Caco-2 (cell line): ENCODE measurements around the gene TOMM7. TPM values are rescaled to one million over a fixed set of nuclear protein-coding genes. Genes with fewer than 3 reads are reported as not detected.

ENCODE experiments used
- BruUV-seq: library from RNA; stranded (reverse); fragments of 400-500 nt; replicated peaks from 2 replicates; lab custom pipeline; 2021; lab: Mats Ljungman, UMichigan
- CTCF ChIA-PET: fragments of 300-600 bp; sonication (Branson Sonifier 250); formaldehyde crosslinking; loops from one replicate; lab custom pipeline; 2022; ENCODE audit warnings: antibody characterized with exemption; lab: Charles Lee
- POLR2A ChIA-PET: fragments of 300-600 bp; sonication (Branson Sonifier 250); formaldehyde crosslinking; loops from one replicate; lab custom pipeline; 2022; ENCODE audit warnings: antibody characterized with exemption; lab: Charles Lee
- DNase-seq, 2 experiments: peaks; one replicate each; pipeline versions ENCODE4 v3.0.0 to v3.0.0-alpha.2; 2020 to 2022
- H3K27me3 ChIP-seq: replicated peaks from 2 replicates; pipeline ENCODE4 v1.6.0; 2011; ENCODE audit warnings: low read length; ENCODE audit not compliant: control insufficient read depth, insufficient read depth
- H3K36me3 ChIP-seq: 2 replicates; pipeline ENCODE4 v1.5.1; 2011; ENCODE audit warnings: low read length; ENCODE audit not compliant: control insufficient read depth, insufficient read depth
- H3K4me1 ChIP-seq: fragments of 250-450 bp; sonication (Bioruptor Pico); 2 replicates; pipeline ENCODE4 v1.5.1; 2020; ENCODE audit warnings: mild to moderate bottlenecking
- H3K4me3 ChIP-seq: 2 replicates; pipeline ENCODE4 v1.5.1; 2011; ENCODE audit warnings: low read depth, mild to moderate bottlenecking, control low read depth, low read length
- H3K9me3 ChIP-seq: fragments of 250-450 bp; sonication (Bioruptor Pico); 2 replicates; pipeline ENCODE4 v1.5.1; 2020; ENCODE audit warnings: mild to moderate bottlenecking, moderate library complexity
- H3K27ac Mint-ChIP-seq: one replicate; pipeline ENCODE4 v1.8.0; 2022; ENCODE audit warnings: mixed read lengths; ENCODE audit not compliant: unreplicated experiment
- H3K27me3 Mint-ChIP-seq: one replicate; pipeline ENCODE4 v1.8.0; 2022; ENCODE audit warnings: mixed read lengths; ENCODE audit not compliant: insufficient read depth, unreplicated experiment
- H3K36me3 Mint-ChIP-seq: one replicate; pipeline ENCODE4 v1.8.0; 2022; ENCODE audit warnings: mild to moderate bottlenecking, mixed read lengths; ENCODE audit not compliant: insufficient read depth, unreplicated experiment
- H3K4me1 Mint-ChIP-seq: one replicate; pipeline ENCODE4 v1.8.0; 2022; ENCODE audit warnings: low read depth, mixed read lengths; ENCODE audit not compliant: unreplicated experiment
- H3K4me3 Mint-ChIP-seq: one replicate; pipeline ENCODE4 v1.8.0; 2022; ENCODE audit warnings: mild to moderate bottlenecking, moderate library complexity, mixed read lengths; ENCODE audit not compliant: unreplicated experiment
- H3K9me3 Mint-ChIP-seq: one replicate; pipeline ENCODE4 v1.8.0; 2022; ENCODE audit warnings: mixed read lengths; ENCODE audit not compliant: unreplicated experiment
- CTCF ChIP-seq, 2 experiments: fragments of 200-600 bp in 1 of 2; IDR thresholded peaks; 1 replicate in 1 of 2; 2 replicates in 1 of 2; pipeline versions ENCODE4 v1.5.1 to v1.8.0; 2011 to 2022; ENCODE audit warnings: antibody characterized with exemption in 1 of 2, control low read depth in 1 of 2, inconsistent platforms in 1 of 2, low read depth in 1 of 2, low read length in 1 of 2, mild to moderate bottlenecking in 1 of 2, moderate library complexity in 1 of 2; ENCODE audit not compliant: insufficient read depth in 1 of 2, severe bottlenecking in 1 of 2, unreplicated experiment in 1 of 2
- intact Hi-C: fragments of 100-400 bp; cut with micrococcal nuclease; formaldehyde crosslinking; loops from one replicate; pipeline ENCODE4 v1.10.0; 2022; ENCODE audit not compliant: unreplicated experiment
- total RNA-seq: library from RNA; stranded (reverse); gene quantifications from 2 replicates; pipeline ENCODE4 v1.2.3, GENCODE V29; 2022

The TOMM7 gene
- total RNA-seq, 1 experiment from 2014 or later, result 220 TPM

- H3K27me3 ChIP-seq, result no peaks in the 10 kb centered on the region
- 0 out of 2 replicates have a peak, but pooled peaks cover 1% of the 10 kb centered on the region for H3K36me3 ChIP-seq
- peaks cover 6% of the 10 kb centered on the region for H3K9me3 Mint-ChIP-seq
- intact Hi-C loops, result loop anchor here (2.0 to 5.0 kb wide), 3 partner anchors 47 to 226 kb away; no protein-coding TSS in a partner anchor
- ChIA-PET CTCF (no interaction called here), POLR2A (no interaction called here)
- no peak for DNase-seq
- no peaks in the 10 kb centered on the region for H3K36me3 Mint-ChIP-seq
- TF ChIP-seq CTCF (IDR thresholded peaks at IDR 0.05; ENCODE audit: insufficient read depth in 1 of 2, low read depth in 1 of 2, low read length in 1 of 2, severe bottlenecking in 1 of 2, unreplicated experiment in 1 of 2), result no peak
- H3K27ac Mint-ChIP-seq, result peak overlapping the region; percentile 75
- peaks cover 56% of the 10 kb centered on the region for H3K4me1 ChIP-seq
- no peaks in the 10 kb centered on the region for H3K27me3 Mint-ChIP-seq
- no peak overlapping the region for H3K4me3 Mint-ChIP-seq
- no TSS peak for BruUV-seq
- H3K4me1 Mint-ChIP-seq, result peaks cover 28% of the 10 kb centered on the region
- H3K4me3 ChIP-seq, result no peak overlapping the region
- H3K9me3 ChIP-seq, result peaks cover 11% of the 10 kb centered on the region; the same call in 1 of the 2 replicates
Observed at GRCh38 chr7:22787951-22788350, 34.7 kb downstream of the TOMM7 start.

- peak; percentile 92 to 94 for DNase-seq
- BruUV-seq, result no TSS peak
- no peaks in the 10 kb centered on the region for H3K27me3 Mint-ChIP-seq
- Histone ChIP-seq H3K27me3 (no peaks in the 10 kb centered on the region), H3K4me3 (no peak overlapping the region), H3K9me3 (peaks cover 11% of the 10 kb centered on the region; the same call in 1 of the 2 replicates), H3K36me3 (peaks cover 1% of the 10 kb centered on the region; the same call in 1 of the 2 replicates), H3K4me1 (peaks cover 64% of the 10 kb centered on the region)
- no peaks in the 10 kb centered on the region for H3K36me3 Mint-ChIP-seq
- no peak overlapping the region for H3K4me3 Mint-ChIP-seq
- ChIA-PET CTCF (interaction anchor here (0.9 to 1.4 kb wide), 6 partner anchors 20 to 74 kb away, joined by 3 to 5 read pairs (median 4); no protein-coding TSS in a partner anchor), POLR2A (interaction anchor here (0.7 to 1.3 kb wide), 2 partner anchors 36 to 60 kb away, joined by 3 to 5 read pairs; partner anchors contain the start of genes IL6 and TOMM7)
- intact Hi-C loops, result loop anchor here (1.0 to 5.0 kb wide), 8 partner anchors 20 to 289 kb away; partner anchors contain the start of gene TOMM7
- H3K27ac Mint-ChIP-seq, result peak overlapping the region; percentile 82
- TF ChIP-seq CTCF (IDR thresholded peaks at IDR 0.05; ENCODE audit: insufficient read depth in 1 of 2, low read depth in 1 of 2, low read length in 1 of 2, severe bottlenecking in 1 of 2, unreplicated experiment in 1 of 2), result no peak
- H3K4me1 Mint-ChIP-seq, result peaks cover 41% of the 10 kb centered on the region
- peaks cover 18% of the 10 kb centered on the region for H3K9me3 Mint-ChIP-seq
Observed at GRCh38 chr7:22786290-22786932, 36.2 kb downstream of the TOMM7 start.

GRCh38 chr7:22784346-22784745 is 38.3 kb downstream of the TOMM7 start:
- DNase-seq, result no peak
- CTCF ChIA-PET, result no interaction called here
- Mint-ChIP-seq H3K4me3 (no peak overlapping the region), H3K27me3 (no peaks in the 10 kb centered on the region), H3K27ac (peak overlapping the region; percentile 89), H3K4me1 (peaks cover 46% of the 10 kb centered on the region), H3K9me3 (peaks cover 18% of the 10 kb centered on the region), H3K36me3 (no peaks in the 10 kb centered on the region)
- POLR2A ChIA-PET, result no interaction called here
- H3K4me3 ChIP-seq, result no peak overlapping the region
- peaks cover 65% of the 10 kb centered on the region for H3K4me1 ChIP-seq
- H3K27me3 ChIP-seq, result no peaks in the 10 kb centered on the region
- TF ChIP-seq CTCF (IDR thresholded peaks at IDR 0.05; ENCODE audit: insufficient read depth in 1 of 2, low read depth in 1 of 2, low read length in 1 of 2, severe bottlenecking in 1 of 2, unreplicated experiment in 1 of 2), result no peak
- H3K36me3 ChIP-seq, result peaks cover 1% of the 10 kb centered on the region; the same call in 1 of the 2 replicates
- intact Hi-C loops, result no loop called here
- peaks cover 11% of the 10 kb centered on the region; the same call in 1 of the 2 replicates for H3K9me3 ChIP-seq
- no TSS peak for BruUV-seq
